Fibroblast of pulmonary artery (primary cell): ENCODE data around the gene NRSN1.

Experiments
- DNase-seq: peaks from one replicate; pipeline ENCODE4 v3.0.0-alpha.2; 2010; ENCODE audit warnings: low read depth
- H3K4me3 ChIP-seq: replicated peaks from 2 replicates; pipeline ENCODE4 v1.5.1; 2011; ENCODE audit warnings: low read depth, mild to moderate bottlenecking, control low read depth, low read length, moderate library complexity
- CTCF ChIP-seq: IDR thresholded peaks from 2 replicates; pipeline ENCODE4 v1.5.1; 2011; ENCODE audit warnings: mild to moderate bottlenecking, control low read depth, low read length, inconsistent platforms; ENCODE audit errors: missing control alignments

NRSN1 gene

GRCh38 chr6:24195836-24196597 lies 70.0 kb downstream of the NRSN1 start:
- DNase-seq: no peak
- H3K4me3 ChIP-seq: no peak overlapping the region
- TF ChIP-seq CTCF: no peak
